ENCODE data around the gene PTPN12.

The PTPN12 gene

DNA sequence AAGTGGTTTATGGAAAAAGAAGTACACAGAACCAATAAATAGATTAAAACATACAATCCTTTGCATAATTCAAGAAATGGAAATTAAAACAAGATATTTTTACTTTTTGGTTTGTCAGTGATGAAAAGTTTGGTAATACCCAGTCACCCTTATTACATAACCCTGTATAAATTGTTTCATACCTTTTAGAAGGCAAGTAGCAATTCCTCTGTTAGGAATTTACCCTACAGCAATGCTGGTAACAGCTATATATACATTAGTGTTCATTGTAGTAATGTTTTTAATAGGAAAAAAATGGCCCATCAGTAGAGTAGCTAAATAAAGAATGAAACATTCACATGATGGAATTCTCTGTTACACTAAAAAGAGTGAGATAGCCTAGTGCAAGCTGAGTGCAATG is 42.7 kb downstream of the PTPN12 start:
- Mint-ChIP-seq H3K36me3 (ENCODE audit: low read depth) (peaks cover 59% of the 10 kb centered on the region), H3K27ac (no peak overlapping the region), H3K27me3 (ENCODE audit: low read depth, poor library complexity) (no peaks in the 10 kb centered on the region), H3K4me3 (no peak overlapping the region), H3K9me3 (no peaks in the 10 kb centered on the region), H3K4me1 (peaks cover 6% of the 10 kb centered on the region)
- TF ChIP-seq, protein P1, sequence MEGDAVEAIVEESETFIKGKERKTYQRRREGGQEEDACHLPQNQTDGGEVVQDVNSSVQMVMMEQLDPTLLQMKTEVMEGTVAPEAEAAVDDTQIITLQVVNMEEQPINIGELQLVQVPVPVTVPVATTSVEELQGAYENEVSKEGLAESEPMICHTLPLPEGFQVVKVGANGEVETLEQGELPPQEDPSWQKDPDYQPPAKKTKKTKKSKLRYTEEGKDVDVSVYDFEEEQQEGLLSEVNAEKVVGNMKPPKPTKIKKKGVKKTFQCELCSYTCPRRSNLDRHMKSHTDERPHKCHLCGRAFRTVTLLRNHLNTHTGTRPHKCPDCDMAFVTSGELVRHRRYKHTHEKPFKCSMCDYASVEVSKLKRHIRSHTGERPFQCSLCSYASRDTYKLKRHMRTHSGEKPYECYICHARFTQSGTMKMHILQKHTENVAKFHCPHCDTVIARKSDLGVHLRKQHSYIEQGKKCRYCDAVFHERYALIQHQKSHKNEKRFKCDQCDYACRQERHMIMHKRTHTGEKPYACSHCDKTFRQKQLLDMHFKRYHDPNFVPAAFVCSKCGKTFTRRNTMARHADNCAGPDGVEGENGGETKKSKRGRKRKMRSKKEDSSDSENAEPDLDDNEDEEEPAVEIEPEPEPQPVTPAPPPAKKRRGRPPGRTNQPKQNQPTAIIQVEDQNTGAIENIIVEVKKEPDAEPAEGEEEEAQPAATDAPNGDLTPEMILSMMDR (IDR thresholded peaks at IDR 0.05): no peak
- DNase-seq: no peak

DNA sequence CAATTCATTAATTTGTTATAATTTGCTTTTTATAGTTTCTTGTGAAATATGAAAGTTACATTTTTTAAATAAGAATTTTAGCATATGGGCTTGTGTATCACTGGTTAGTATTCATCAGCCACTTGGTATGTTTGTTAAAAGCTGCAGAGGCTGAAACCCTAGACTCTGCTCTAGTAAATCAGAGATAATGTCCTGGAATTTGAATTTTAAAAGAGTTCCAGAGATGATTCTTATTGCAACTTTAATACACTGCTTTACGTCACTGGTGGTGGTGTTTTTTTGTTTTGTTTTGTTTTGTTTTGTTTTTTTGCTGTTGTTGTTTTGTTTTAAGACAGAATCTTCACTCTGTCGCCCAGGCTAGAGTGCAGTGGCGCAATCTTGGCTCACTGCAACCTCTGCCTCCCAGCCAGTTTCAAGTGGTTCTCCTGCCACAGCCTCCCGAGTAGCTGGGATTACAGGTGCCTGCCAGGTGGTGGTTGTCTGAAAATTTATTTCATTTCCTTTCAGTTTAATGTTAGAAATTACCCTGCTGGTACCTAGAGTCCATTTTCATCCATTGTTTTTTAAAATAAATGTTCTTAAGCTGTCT is 43.8 kb downstream of the PTPN12 start:
- H3K27me3 Mint-ChIP-seq (ENCODE audit: low read depth, poor library complexity): no peaks in the 10 kb centered on the region
- no peaks in the 10 kb centered on the region for H3K4me1 Mint-ChIP-seq
- H3K27ac Mint-ChIP-seq: peak overlapping the region; percentile 66
- H3K4me3 Mint-ChIP-seq: no peak overlapping the region
- no peaks in the 10 kb centered on the region for H3K9me3 Mint-ChIP-seq
- DNase-seq: no peak
- TF ChIP-seq, protein P1 (IDR thresholded peaks at IDR 0.05): no peak
- peaks cover 56% of the 10 kb centered on the region for H3K36me3 Mint-ChIP-seq (ENCODE audit: low read depth)

DNA sequence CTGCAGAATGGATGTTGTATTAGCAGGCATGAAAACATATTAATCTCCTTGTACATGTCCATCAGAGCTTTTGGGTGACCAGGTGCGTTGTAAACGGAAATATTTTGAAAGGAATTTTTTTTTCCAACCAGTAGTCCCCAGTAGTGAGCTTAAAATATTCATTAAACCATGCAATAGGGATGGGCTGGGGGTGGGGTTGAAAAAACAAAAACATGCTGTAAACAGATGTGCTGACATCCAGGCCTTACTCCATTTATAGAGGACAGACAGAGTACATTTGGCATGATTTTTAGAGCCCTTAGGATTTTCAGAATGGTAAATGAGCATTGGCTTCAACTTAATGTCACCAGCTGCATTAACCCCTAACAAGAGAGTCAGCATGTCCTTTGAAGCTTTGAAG is 50.2 kb downstream of the PTPN12 start:
- Mint-ChIP-seq H3K27me3 (ENCODE audit: low read depth, poor library complexity) (peaks cover 4% of the 10 kb centered on the region), H3K36me3 (ENCODE audit: low read depth) (peaks cover 49% of the 10 kb centered on the region), H3K4me1 (no peaks in the 10 kb centered on the region), H3K4me3 (no peak overlapping the region), H3K27ac (no peak overlapping the region), H3K9me3 (no peaks in the 10 kb centered on the region)
- TF ChIP-seq, protein P1 (IDR thresholded peaks at IDR 0.05): no peak
- no peak for DNase-seq

DNA sequence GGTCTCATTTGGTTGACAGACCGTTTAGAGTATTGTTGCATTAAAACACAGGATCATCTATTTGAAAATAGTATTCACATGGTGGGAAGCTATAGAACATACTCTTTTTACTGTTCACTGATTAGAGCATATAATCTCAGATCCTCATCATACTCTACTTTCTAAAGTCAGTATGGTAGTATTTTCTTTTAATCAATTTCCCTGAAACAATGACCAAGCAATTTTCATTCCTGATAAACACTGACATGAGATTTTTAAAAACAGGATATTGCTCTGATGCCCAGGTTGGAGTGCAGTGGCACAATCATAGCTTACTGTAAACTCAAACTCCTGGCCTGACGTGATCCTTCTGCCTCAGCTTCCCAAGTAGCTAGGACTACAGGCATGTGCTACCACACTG is 63.9 kb downstream of the PTPN12 start:
- no peaks in the 10 kb centered on the region for H3K4me1 Mint-ChIP-seq

DNA sequence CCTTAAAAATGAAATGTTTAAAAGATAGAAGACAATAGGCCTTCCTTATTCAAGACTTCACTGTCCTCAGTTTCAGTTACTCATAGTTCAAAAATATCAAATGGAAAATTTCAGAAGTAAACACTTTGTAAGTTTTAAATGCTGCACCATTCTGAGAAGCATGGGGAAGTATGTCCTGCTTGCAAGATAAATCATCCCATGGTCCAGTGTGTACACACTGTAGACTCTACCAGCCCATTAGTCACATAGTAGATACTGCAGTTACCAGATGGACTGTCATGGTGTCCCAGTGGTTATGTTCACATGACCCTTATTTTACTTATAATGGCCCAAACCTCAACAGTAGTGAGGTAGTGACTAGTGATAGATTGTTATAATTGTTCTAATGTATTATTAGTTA is 69.5 kb downstream of the PTPN12 start:
- Mint-ChIP-seq H3K36me3 (ENCODE audit: low read depth) (peaks cover 72% of the 10 kb centered on the region), H3K4me1 (no peaks in the 10 kb centered on the region), H3K27me3 (ENCODE audit: low read depth, poor library complexity) (peaks cover 3% of the 10 kb centered on the region), H3K27ac (peak overlapping the region; percentile 57), H3K9me3 (no peaks in the 10 kb centered on the region), H3K4me3 (no peak overlapping the region)
- TF ChIP-seq, protein P1 (IDR thresholded peaks at IDR 0.05): no peak
- no peak for DNase-seq

More for the DNA sequence above, 63.9 kb downstream of the PTPN12 start:
- DNase-seq: no peak
- peaks cover 6% of the 10 kb centered on the region for H3K27me3 Mint-ChIP-seq (ENCODE audit: low read depth, poor library complexity)
- H3K4me3 Mint-ChIP-seq: no peak overlapping the region
- H3K9me3 Mint-ChIP-seq: no peaks in the 10 kb centered on the region
- TF ChIP-seq, protein P1 (IDR thresholded peaks at IDR 0.05): no peak
- H3K27ac Mint-ChIP-seq: no peak overlapping the region
- peaks cover 54% of the 10 kb centered on the region for H3K36me3 Mint-ChIP-seq (ENCODE audit: low read depth)

DNA sequence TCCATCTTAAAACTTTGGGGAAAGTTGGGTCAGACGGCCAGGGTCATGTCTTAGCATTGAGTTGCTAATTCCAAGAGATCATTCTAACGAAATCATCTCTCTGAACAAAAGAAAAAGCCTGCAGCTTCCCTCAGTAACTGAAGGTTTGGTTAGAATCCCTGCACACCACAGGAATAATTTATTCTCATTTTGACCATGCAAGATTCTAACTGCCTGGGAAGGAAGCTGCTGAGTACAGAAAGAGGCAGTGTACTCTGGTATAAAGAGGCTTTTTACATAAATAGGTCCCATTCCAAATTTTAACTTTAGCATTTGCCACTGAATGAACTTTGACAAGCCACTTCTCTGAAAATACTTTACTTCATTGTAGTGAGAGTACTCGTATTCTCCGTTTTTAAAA is 82.2 kb downstream of the PTPN12 start:
- no peak overlapping the region for H3K4me3 Mint-ChIP-seq
- H3K27me3 Mint-ChIP-seq (ENCODE audit: low read depth, poor library complexity): no peaks in the 10 kb centered on the region
- DNase-seq: no peak
- H3K36me3 Mint-ChIP-seq (ENCODE audit: low read depth): peaks cover 61% of the 10 kb centered on the region
- H3K9me3 Mint-ChIP-seq: no peaks in the 10 kb centered on the region
- H3K4me1 Mint-ChIP-seq: no peaks in the 10 kb centered on the region
- no peak overlapping the region for H3K27ac Mint-ChIP-seq
- TF ChIP-seq, protein P1 (IDR thresholded peaks at IDR 0.05): no peak
